Duodenal mucosa (tissue), 2 donors: ENCODE measurements around the gene OSM.

Source experiments
- H3K27ac ChIP-seq: one replicate; pipeline ENCODE4 v1.7.0; 2013; ENCODE audit warnings: low read depth, low read length
- H3K27me3 ChIP-seq, 2 donors: one replicate each; pipeline ENCODE4 v1.7.0; 2013; ENCODE audit warnings: low read length in 2 of 2, control low read depth in 1 of 2; ENCODE audit not compliant: insufficient read depth in 2 of 2, control insufficient read depth in 1 of 2
- H3K36me3 ChIP-seq, 2 donors: one replicate each; pipeline ENCODE4 v1.7.0; 2013; ENCODE audit warnings: low read length in 2 of 2, control low read depth in 1 of 2; ENCODE audit not compliant: insufficient read depth in 2 of 2, control insufficient read depth in 1 of 2
- H3K4me1 ChIP-seq, 2 donors: one replicate each; pipeline ENCODE4 v1.7.0; 2013; ENCODE audit warnings: low read length in 2 of 2, control low read depth in 1 of 2; ENCODE audit not compliant: insufficient read depth in 2 of 2, control insufficient read depth in 1 of 2
- H3K4me3 ChIP-seq, 2 donors: one replicate each; pipeline ENCODE4 v1.7.0; 2013; ENCODE audit warnings: low read length in 2 of 2, low read depth in 1 of 2
- H3K9ac ChIP-seq, 2 donors: one replicate each; pipeline ENCODE4 v1.7.0; 2013; ENCODE audit warnings: low read length in 2 of 2, low read depth in 1 of 2
- H3K9me3 ChIP-seq, 2 donors: one replicate each; pipeline ENCODE4 v1.7.0; 2013; ENCODE audit warnings: low read length in 2 of 2, control low read depth in 1 of 2; ENCODE audit not compliant: control insufficient read depth in 1 of 2

The OSM gene

DNA sequence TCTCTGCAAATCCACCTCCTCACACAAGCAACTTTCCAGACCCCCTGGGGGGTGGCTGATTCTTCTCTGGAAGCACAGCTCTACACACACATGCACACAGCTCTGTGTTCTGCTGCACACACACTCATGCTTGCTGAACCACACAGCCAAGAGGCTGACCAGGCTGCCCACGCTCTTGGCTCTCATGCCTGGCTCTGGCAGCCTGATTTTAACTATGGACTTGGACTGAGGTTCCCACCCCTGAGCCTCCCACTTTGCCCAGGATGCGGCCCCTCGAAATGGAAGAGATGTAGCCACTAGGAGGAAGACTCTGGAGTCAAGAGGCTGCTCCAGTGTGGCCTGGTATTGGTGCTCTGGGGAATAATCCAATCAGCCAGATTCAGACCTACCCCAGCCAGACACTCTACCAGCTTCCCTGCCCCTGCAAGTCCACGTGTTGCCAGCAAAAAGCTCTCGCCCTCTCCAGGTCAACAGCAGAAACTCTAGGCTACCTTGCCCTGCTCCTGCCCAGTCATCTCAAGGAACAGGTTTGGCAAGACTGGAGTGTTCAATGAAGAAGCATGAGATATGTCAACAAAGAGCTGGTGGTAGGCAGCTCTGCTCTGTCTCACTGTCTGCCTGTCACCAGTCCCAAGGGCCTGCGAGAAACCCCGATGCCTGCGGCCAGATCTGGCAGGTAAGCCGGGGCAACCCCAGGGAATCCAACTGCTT is 31.5 kb upstream of the OSM start:
- H3K4me1 ChIP-seq, result peaks cover 16 to 18% of the 10 kb centered on the region in 2 donors
- H3K27ac ChIP-seq, result no peak overlapping the region
- H3K36me3 ChIP-seq, result peaks cover 39 to 78% of the 10 kb centered on the region in 2 donors
- H3K9me3 ChIP-seq, result no peaks in the 10 kb centered on the region
- no peaks in the 10 kb centered on the region for H3K27me3 ChIP-seq
- no peak overlapping the region for H3K4me3 ChIP-seq
- H3K9ac ChIP-seq, result no peak overlapping the region

DNA sequence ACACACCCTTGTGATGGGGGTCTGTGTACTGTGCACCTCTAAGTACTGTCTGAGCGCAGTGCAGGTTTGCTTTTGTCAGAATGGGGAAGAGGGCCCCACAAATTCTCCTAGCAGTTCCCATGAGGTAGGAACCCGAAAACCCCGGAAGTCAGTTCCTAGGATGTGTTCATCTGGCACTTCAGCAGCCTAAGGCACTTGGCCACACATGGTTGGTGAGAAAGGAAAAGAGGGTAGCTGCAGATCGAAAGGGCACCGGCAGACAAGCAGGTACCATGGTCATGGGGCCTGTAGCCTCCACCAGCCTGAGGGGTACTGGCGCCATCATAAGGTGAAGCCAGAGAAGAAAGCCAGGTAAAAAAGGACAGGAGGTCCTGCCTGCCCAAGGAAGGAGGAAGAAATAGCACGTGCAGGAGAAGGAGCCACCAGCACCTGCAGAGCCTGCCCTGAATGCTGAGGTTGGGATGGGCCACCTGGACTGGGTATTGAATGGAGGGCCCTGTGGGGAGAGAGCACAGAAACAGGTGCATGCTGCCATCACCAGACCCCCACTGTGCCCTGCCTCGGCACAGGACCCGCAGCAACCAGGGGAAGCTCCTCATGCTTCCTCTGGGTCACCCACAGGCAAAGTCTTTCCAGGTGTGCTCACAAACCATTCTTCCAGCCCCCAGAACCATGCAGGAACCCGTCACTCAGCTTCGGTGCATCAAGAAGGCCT is 30.8 kb upstream of the OSM start:
- H3K9ac ChIP-seq, result no peak overlapping the region
- peaks cover 40 to 85% of the 10 kb centered on the region in 2 donors for H3K36me3 ChIP-seq
- H3K27me3 ChIP-seq, result no peaks in the 10 kb centered on the region
- H3K27ac ChIP-seq, result no peak overlapping the region
- no peaks in the 10 kb centered on the region for H3K9me3 ChIP-seq
- no peak overlapping the region for H3K4me3 ChIP-seq
- H3K4me1 ChIP-seq, result peaks cover 10 to 11% of the 10 kb centered on the region in 2 donors

DNA sequence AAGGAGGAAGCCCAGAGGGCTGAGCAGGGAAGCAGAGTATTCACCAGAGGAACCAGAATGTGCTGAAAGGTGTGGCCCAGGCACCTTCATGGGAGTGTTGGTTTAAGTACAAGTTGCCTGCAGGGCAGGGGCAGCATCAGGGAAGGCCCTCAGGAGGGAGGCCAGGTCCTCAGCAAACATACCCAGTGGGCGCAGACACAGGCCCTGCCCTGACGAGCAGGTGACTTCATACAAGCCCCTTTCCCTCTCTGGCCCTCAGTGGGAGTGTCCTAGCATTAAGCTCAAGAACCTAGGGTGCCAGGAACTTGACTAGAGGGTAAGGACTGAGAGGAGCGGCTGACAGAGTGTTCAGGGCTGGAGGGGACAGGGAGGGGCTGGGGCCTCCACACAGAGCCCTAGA is 30.2 kb upstream of the OSM start:
- no peaks in the 10 kb centered on the region for H3K9me3 ChIP-seq
- H3K4me1 ChIP-seq, result peaks cover 4 to 5% of the 10 kb centered on the region in 2 donors
- no peak overlapping the region for H3K9ac ChIP-seq
- H3K27ac ChIP-seq, result no peak overlapping the region
- no peaks in the 10 kb centered on the region for H3K27me3 ChIP-seq
- H3K36me3 ChIP-seq, result peaks cover 40 to 91% of the 10 kb centered on the region in 2 donors
- no peak overlapping the region for H3K4me3 ChIP-seq

DNA sequence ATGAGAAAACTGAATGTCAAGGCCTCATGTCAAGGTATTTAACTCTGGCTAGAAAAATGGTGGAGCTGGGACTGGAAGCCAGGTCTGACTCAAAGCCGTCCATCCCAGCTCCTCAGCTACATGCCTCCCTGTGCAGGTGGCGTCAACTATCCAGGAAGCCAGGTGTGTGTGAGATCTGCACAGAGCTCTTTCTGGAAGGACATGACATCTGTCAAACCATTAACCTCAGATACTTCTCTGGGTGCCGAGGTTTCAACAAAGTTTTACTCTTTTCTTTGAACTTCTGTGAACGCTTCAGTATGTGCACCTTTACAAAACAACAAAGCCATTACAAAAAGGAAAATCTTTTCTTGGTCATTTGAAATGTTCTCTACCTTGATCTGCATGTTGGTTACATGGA is 29.7 kb upstream of the OSM start:
- Histone ChIP-seq H3K36me3 (peaks cover 40 to 89% of the 10 kb centered on the region in 2 donors), H3K9ac (no peak overlapping the region), H3K27me3 (no peaks in the 10 kb centered on the region), H3K9me3 (no peaks in the 10 kb centered on the region), H3K4me1 (peaks cover under 1 to 3% of the 10 kb centered on the region in 2 donors), H3K27ac (no peak overlapping the region), H3K4me3 (no peak overlapping the region)

DNA sequence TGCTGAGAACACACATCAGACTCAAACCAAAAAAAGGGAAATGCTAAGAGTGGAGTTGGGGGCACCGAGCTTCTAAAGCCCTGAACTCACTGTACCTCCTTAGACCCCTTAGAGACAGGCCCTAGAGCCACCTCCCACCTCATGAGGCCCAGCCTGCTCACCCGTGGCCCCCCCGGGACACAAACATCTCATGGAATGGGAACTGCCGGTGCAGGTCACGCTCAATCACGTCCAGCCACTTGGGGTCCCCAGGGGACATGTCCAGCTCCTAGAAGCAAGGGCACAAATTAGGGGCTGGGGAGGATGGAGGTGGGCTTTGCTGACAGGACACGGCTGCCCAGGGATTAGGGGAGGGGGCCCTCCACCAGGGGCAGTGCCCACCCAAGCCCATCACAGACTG is 28.9 kb upstream of the OSM start:
- H3K36me3 ChIP-seq, result peaks cover 40 to 83% of the 10 kb centered on the region in 2 donors
- H3K4me1 ChIP-seq, result peaks cover 8 to 11% of the 10 kb centered on the region in 2 donors
- no peak overlapping the region for H3K4me3 ChIP-seq
- H3K27me3 ChIP-seq, result no peaks in the 10 kb centered on the region
- H3K9me3 ChIP-seq, result no peaks in the 10 kb centered on the region
- H3K9ac ChIP-seq, result no peak overlapping the region
- H3K27ac ChIP-seq, result no peak overlapping the region

DNA sequence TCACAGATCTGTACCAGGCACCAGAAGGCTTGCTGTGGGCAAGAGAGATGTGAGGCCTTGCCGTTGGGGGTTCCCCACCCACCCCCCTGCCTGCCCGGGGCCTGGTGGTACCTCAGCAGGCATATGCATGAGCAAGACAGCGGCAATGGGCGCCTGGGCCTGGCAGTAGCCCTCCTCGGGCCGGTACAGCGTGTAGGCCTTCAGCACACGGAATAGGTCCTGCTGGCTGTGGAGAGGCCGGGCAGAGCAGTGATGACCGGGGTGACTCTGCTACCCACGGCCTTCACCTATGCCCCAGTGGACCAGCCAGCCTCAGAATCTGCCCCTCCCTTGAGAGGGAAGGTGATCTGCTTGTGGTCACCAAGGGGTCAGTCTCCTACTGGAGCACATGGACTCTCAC is 28.2 kb upstream of the OSM start:
- no peak overlapping the region for H3K9ac ChIP-seq
- no peak overlapping the region for H3K27ac ChIP-seq
- H3K9me3 ChIP-seq, result no peaks in the 10 kb centered on the region
- H3K27me3 ChIP-seq, result no peaks in the 10 kb centered on the region
- peaks cover 16 to 18% of the 10 kb centered on the region in 2 donors for H3K4me1 ChIP-seq
- H3K4me3 ChIP-seq, result no peak overlapping the region
- peaks cover 40 to 75% of the 10 kb centered on the region in 2 donors for H3K36me3 ChIP-seq

DNA sequence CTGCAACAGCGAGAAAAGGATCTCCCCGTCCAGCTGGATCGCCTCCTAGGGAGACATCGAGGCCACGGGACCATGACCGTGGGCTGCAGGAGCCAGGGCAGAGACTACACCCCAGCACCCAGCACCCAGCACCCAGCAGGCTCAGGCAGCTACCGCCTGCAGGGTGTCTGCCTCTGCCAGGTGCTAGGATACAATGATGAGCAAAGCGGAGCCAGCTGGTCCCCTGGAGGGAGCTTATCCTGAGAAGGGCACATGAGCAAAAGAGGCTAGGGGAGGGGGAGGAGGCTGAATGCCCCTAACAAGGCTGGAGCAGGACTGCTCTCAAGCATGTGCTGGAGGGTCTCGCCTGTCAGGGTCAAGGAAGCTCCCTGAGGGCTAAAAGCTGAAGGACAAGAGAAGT is 27.4 kb upstream of the OSM start:
- peaks cover 36 to 69% of the 10 kb centered on the region in 2 donors for H3K36me3 ChIP-seq
- H3K27ac ChIP-seq, result no peak overlapping the region
- H3K4me3 ChIP-seq, result no peak overlapping the region
- H3K27me3 ChIP-seq, result no peaks in the 10 kb centered on the region
- no peak overlapping the region for H3K9ac ChIP-seq
- no peaks in the 10 kb centered on the region for H3K9me3 ChIP-seq
- peaks cover 19% of the 10 kb centered on the region in 2 donors for H3K4me1 ChIP-seq

DNA sequence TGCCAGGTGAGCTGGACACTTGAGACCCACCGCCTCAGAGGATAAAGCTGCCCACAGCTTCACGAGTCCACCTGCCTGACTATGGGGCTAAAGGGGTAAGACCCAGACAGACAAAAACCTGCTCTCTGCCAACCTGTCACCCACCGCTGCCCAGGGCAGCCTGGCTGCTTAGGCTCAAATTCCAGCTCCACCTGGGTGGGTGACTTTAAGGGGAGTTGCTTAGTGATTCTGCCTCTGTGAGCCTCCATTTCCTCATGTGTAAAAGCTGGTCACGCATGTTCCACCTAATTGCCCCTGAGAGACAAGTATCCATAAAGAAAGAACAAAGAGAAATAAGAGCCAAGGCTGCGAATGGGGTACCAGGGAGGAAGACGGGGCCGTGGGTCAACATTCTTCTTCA is 26.4 kb upstream of the OSM start:
- H3K4me3 ChIP-seq, result no peak overlapping the region
- H3K9me3 ChIP-seq, result no peaks in the 10 kb centered on the region
- peaks cover 25 to 29% of the 10 kb centered on the region in 2 donors for H3K4me1 ChIP-seq
- no peak overlapping the region for H3K9ac ChIP-seq
- H3K36me3 ChIP-seq, result peaks cover 33 to 59% of the 10 kb centered on the region in 2 donors
- no peak overlapping the region for H3K27ac ChIP-seq
- H3K27me3 ChIP-seq, result no peaks in the 10 kb centered on the region

DNA sequence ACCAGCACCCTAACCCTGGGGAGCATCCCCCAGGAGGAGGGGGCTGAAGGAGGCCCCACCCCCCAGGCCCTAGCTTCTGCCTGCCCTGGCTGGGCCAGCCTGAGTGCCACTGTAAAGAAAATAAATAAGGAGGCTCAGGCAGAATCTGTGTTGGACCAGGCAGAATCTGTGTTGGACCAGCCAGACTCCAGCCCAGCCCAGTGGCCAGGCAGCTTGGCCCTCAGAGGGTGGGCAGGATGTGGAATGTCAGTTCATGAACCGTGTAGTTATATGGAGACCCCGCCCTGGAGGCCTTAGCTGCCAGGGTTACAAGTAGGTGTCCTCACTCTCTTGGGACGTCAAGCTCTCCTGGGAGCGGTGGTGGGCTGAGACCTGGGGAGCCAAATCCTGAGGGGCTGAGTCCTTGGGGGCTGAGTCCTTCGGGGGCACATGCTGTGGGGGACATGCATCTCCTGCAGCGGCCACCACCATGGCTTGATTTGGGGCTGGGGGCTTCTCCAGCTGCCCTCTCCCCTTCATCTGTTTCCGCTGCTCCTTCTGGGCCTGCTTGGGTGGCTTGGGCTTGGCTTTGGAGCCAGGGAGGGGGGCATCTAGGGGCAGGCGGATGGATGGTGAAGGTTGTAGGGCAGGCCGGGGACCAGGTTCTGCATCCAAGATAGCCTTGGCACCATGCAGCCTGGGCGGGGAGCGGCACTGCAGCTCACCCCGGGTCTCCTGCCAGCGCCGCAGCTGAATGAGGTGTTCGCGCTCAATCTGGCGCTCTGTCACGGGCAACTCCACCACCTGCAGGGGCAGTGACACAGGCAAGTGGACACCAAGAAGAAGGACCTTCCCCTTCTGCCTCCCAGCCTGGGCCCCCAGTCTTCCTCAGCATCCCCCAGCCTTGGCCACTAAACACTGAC is 25.7 kb upstream of the OSM start:
- Histone ChIP-seq H3K4me1 (peaks cover 28 to 32% of the 10 kb centered on the region in 2 donors), H3K27ac (no peak overlapping the region), H3K36me3 (peaks cover 27 to 52% of the 10 kb centered on the region in 2 donors), H3K9ac (no peak overlapping the region), H3K4me3 (no peak overlapping the region), H3K27me3 (no peaks in the 10 kb centered on the region), H3K9me3 (no peaks in the 10 kb centered on the region)
